DMS53 treated with DMSO at 0.1 percent for 48 hours (cell line): ENCODE data around the gene LAMA5.

Experiments
- DNase-seq: peaks from one replicate; lab custom pipeline; 2025; ENCODE audit not compliant: unreplicated experiment; lab: John Stamatoyannopoulos, UW

The LAMA5 gene

DNA sequence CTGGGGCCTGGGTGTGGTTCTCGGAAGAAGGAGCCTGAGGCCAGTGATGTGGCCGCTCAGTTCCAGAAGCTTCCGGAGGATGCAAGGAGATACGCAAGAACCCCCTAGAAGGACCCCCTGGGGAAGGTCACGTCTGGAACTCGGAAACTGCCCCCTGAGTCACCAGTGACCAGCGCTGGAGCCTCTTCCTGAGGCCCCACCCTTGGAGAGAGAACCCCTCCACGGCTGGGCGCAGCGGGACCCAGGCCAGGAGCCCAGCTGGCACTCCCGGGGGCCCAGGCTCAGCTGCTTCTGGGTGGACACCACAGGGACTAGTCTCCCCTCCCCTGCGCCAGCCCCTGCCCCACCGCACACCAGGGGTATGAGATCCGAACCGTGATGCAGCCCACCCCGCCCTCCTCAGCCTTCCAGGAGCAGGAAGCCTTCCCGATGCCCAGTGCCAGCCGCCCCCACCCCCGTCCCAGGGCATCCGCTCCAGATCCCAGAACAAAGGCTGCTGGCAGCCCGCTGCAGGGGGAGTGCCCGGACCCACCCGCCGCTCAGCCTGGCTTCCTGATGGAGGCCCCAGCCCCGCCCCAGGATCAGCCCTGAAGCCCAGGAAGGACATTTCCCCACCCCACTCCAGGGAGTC is 7.5 kb downstream of the LAMA5 start:
- no peak for DNase-seq

DNA sequence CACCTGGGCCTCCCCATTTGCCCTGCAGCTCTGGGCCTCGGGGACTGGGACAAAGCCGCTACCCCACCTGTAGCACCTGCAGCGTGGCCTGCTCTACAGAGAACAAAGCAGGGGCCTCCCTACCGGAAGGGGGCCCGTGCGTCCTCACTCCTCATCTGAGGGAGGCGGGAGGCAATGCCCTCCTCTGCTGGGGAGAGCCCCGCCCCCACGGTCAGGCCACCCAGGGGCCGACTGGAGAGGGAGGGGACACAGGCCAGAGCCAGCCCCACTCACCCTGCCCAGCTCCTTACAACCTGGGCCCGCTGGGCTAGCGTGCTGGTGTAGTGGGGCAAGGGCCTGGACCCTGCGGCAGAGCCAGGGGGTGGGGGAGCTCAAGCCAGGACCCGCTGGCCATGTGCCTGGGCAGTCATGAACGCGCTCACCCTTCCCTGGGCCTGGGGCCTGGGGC is 8.0 kb downstream of the LAMA5 start:
- no peak for DNase-seq

DNA sequence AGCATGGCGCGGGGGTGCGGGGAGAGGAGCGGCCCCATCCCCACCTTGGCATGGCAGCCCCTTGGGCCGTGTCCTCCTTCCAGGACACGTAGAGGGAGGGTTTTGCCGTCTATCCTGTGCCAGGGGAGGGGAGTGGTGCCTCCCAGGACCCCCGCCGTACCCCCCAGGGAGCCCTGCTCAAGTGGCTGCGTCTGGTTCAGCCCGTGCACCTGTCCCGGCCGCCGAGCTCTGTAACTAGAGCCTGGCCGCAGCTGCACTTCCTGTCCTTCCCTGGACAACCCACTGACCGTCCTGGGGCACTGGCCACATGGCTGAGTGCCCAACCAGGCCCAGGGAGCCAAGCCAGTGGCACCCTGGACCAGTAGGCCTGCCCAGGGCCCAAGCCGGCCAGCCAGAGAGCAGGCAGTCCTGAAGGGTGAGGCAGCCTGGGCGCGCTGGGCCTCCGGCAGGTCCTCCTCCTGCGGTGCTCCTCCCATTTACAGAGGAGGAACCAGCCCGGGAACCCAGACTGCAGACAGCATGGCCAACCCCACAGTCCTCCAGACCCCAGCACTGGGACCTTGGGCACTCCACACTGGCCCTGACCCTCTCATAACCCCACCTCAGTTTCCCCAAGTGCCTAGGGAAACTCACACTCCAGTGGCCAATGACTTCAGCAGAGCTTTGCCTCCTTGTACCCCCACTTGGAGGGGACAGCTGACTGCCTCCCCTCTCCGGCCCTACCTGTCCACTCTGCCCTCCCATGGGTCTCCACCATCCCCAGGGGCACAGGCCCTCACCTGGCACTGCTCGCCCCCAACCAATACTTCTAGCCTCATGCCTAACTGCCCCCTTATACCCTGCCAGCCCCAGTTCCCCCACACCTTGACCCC is 8.7 kb downstream of the LAMA5 start:
- no peak for DNase-seq

DNA sequence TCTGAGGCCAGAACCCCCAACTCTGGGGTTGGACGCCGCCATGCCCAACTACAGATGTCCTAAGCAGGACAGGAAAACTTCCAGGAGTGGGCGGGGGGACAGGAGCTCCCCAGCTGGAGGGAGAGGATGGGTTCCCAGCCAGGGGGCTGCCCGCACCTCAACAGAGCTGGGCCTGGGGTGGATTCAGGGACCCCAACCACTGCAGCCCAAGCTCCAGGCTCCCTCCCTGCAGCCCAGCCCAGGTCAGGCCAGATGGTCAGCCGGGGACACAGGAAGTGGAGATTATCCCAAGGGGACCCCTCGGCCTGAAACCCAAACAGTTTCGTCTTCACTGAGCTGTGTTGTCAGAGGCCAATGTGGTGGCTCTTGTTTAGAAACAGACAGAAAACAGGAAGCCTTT is 9.4 kb downstream of the LAMA5 start:
- no peak for DNase-seq

DNA sequence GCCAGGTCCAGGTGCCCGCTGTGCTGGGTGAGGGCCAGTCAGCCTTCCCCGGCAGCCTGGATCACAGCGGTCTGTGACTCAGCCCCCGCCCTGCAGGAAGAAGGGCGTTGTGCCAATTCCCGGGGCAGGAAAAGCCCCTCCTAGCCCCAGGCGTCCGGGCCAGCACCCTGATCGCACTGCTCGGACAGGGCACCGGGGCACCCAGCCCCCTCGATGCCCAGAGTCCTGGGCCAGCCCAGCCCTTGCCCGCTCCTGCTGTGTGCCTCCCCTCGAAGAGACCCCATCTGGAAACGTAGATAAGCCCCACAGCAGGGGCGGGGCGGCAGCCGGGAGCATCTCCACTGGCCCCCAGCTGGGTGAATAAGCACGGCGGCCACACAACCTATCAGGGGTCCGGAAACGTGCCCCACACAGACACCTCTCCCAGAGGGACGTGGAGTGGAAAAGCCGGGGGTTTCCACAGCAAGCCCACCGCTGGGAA is 9.9 kb downstream of the LAMA5 start:
- DNase-seq = no peak

DNA sequence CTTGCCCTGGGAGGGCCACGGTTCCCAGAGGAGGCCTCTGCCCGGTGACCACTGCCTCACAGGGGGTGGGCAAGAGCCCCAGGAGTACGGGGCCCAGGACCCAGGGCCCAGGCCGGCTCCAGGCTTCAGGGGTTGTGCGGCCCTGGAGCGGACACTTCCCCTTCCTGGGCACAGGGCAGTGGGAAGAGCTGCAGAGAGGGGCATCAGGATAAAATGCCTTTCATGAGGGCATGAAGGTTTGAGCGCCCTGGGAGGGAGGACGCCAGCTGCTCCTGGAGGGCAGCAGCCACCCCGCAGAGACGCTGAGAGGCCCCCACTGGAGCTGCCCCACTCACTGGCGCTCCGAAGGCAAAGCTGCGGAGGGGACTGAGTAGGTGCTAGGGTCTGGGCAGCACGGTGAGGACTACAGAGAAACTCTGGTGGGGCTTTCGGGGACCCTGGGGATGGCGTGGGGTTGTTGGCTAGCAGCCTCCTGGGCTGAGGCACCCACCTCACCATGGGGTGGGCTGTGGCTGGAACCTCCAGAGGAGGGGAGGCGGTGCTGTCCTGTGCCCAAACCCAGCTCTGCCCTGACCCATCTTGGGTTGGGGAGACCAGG is 10.4 kb downstream of the LAMA5 start:
- DNase-seq = no peak

DNA sequence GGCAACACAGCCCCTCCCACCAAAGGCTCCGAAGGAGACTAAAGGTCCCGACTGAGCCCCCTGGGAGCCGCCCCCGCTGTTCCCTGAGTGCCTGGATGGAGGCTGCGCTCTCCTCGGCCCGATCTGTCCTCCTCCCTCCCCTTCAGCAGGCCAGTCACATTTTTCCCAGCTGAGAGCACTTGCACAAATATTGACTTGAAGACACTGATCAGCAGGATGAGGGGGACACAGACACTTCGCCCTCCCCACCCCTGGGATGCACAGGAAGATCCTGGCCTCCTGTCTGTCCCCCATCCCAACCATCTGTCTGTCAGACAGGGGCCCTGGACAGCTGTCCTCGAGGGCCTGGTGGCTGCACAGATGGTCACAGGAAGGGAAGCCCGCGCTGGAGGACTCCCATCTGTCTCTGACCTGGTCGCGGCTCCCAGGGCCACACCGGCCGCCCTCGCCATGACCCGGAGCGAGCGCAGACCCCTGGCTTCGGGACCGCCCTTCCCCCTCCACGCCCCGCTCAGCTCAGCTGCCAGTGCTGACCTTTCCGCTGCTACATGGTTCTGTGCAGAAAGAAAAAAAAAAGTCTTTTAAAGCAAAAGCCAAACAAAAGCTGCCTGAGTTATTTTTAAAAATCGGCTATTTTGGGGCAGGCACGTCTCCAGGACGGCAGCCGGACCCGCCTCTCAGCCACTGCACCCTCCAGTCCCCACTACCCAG is 11.1 kb downstream of the LAMA5 start:
- peak; percentile 78 for DNase-seq

DNA sequence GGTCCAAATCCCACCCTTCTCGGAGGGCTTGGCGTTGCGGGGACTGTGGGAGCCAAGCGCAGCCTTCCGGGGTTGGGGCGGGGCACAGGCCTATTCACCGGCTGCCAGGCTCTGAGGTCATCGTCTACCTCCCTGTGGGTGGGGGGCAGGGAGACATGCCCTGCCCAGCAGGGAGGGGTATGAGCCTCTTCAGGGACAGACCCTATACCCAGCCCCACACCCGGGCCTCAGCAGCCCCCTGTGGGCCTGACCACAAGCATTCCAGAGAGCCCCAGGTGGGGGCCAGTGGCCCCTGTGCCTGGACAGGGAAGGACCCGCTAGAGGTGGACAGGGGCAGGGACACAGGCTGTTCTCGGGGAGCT is 11.6 kb downstream of the LAMA5 start:
- peak; percentile 36 for DNase-seq

DNA sequence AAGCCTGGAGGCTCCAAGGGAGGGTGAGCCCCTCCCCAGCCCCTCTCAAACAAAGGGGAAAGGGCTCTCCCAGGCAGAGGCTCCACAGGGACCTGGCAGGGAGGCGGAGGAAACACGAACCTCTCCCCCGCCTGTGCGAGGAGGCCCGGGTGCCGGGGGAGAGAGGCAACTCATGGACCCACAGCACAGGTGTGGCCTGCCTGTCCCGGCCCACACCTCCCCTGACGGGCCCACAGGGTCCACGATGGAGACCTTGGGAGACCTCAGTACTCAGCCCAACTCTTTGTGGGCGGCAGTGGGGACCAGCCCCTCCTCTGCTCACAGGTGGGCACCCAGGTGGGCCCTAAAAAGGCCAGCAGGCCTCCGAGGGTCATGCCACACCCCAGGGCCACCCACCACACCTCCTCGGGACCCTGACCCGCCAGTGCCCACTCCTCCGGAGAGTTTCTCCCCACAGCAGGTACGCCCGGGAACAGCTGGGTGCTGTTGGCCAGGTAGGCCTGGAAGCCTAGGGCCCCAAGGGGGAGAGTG is 12.2 kb downstream of the LAMA5 start:
- DNase-seq = no peak

DNA sequence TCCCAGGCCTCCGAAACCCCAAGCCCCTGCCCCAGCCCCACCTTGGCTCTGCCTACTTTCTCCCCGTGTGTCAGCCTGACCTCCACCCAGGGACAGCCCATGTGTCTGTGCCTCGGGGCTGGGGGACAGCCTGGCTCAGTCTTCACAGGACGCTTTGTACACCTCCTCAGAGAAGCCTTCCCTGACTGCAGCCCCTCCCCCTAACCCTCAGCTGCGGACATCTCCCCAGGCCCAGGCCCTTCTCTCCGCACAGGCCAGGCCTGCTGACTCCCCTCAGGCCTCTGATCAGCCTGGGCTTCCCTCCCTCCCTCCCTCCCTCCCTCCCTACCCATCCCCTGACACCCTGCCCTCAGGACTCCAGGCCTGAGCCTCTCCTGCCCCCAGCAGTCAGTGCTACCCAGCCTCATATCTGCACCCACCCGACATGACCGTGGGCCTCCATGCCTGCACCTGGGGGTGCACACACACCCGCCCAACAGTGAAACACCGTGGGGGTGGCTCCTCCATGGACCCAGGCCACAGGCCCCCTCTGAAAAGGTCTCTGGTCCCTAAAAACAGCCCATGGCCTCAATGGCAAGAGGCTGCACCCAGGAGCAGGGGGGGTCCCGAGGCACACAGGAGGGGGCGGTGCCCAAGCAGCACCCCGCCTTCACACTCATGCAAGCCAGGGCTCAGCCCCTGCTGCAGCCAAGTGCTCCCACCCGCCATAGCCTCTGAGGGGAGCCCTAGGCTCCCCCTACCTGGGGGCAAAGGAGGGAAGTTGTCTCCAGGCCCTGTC is 12.9 kb downstream of the LAMA5 start:
- no peak for DNase-seq

DNA sequence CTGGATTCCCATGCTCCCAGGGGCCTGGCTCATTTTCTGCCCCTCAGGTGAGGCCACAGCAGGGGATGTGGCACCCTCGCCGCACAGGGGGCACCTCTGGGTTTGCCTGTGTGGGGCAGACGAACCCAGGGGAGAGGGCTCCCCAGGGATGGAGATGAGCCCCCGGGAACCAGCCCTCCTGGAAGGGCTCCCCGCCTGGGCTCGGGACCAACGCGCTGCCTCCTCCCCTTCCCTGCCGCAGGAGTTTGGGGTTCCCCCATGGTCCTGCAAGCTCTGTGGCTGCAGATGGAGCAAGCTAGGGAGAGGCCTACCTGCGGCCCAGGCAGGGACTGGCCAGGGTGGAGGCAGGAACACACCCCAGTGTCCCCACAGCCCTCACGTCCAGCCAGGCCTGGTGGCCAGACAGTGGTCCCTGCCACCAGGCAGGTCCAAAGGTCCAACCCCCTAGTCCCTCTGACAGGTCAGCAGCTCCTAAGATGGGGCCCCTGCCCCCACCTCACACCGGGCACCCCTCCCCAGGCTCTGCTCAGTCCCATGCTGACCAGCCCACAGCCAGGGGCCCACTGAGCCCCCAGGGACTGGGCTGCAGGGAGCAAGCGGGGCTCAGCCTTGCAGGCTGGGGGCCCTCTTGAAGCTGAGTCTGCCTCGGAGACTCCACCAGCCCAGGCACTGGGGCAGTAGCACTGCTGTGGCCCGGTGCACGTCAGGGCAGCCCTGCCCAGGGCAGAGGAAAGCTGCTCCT is 13.7 kb downstream of the LAMA5 start:
- DNase-seq = no peak

DNA sequence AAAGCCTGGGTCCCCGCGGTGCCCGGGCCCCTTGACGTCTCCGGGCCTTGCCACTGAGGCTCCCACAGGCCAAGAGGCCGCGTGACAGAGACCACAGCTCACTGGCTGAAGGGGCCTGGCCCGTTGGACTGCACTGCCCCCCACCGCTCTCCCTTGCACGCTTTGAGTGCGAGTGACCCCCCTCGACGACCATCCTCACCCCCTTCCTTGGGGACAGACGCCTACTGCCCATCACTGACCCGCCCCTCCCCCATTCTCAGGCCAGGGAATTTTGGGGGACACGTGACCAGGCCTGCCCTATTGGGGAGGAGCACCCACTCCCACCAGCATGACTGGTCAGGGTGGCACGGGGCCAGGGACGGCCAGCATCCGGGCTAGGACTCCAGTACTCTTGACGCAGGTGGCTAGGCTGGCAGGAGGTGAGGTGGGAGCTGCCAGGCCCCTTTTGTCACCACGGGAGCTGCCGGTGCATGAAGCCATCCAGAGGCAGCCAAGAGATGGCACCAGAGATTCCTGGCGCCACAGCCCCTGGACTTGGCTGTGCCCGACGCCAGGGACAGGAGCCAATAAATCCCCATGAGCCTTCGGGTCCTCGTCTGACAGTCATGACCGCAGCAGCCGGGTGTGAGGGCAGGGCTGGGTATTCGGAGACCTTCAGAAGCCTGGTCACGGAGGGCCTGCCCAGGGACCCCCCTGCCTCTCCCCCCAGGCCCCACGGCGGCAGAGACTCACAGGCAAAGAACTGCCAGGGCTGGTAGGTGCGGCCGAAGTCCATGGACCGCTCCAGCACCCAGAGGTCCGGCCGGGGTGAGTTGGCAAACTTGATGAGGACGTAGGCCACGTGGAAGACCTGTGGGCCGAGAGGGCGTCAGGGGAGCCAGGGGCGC is 14.5 kb downstream of the LAMA5 start:
- DNase-seq = no peak

DNA sequence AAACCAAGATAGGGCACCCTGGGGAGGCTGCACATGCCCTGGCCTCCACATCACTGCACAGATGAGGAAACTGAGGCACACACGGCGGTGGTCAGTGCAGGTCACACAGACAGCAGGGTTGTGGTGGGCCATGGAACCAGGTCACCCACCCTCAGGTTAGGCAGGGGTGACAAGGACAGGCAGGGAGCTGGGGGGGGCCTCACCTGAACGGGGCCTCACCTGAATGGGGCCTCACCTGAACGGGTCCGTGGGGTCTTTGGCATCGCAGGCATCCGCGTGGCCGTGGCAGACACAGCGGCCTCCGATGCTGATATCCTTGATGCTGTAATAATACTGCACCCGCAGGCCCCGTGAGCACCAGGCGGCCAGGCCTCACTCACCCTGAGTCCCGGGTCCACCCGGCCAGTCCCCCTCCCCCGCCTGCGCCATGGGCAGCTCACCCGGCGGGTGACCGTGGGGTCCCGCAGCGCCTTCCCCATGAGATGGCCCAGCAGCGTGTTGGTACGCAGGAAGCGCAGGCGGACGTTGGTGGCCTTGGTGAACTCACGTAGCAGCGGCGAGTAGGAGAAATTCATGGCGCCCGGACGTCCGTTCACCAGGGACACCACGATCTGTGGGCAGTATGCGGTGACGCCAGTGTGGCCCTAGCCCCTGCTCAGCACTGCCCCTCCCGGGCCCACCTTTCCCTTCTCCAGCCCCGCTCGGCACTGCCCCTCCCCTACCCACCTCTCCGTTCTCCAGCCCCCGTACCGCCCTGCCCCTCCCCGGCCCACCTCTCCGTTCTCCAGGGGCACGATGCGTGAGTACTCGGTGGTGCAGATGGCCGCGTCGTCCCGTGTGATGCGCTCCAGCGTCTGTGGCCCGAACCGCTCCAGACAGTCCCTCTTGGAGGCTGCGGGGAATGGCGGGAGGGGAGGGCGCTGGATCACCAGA is 15.4 kb downstream of the LAMA5 start:
- DNase-seq = no peak

DNA sequence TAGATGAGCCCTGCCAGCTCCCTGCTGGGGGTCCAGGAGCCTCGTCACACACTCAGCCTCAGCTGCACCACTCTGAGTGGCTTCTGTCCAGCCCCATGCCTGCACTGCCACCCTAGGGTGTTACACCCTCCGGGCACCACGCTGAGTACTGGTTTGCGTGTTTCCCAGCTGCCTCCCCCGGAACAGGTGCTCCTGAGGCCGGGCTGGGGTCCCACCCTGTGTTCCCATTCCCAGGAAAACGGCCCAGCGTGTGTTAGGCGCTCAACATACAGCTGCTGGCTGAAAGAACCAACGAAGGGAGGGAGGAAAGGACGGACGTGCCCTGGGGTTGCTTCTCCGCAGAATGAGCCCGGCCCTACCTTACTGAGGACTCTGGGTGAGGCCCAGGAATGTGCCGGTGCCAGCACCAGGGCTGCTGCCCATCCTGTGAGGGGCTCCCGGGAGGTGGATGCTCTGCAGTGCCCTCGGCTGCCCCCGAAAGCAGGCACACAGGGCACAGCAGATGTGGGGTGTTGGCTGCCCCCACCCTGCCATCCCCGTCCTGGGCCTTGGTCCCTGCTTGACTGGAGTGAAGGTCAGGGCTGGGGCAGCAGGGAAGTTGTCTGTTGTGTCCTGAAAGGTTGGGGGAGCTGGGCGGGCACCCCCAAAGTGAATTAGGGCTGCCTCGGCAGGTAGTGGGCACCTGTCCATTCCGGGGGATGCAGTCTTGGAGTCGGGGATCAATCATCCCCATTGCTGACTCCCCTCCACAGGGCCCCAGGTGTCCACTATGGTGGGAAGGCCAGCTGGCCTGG is 16.3 kb downstream of the LAMA5 start:
- no peak for DNase-seq

DNA sequence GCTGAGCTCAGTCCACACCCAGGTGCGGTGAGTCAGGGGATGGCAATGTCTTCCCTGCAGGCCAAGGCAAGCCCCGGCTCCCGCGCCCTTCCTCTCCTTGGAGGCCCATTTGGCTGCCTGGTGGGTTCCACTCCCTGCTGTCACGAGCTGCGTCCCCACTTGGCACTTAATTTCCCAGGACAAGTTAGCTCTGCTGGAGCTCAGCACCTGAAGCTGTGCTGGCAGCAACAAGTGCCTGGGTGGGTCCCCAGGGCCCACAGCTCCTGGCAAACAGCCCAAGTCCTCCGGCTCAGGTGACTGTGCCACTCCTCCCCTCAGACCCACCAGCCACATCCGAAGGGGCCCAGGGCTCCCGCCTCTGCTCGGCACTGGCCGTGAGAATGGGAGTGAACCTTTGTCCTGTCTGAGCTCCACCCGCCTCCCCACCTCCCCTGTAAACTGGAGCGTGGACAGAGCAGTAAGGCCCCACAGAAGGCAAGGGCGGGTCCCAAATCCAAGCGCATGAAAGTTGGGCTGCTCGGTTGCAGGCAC is 16.9 kb downstream of the LAMA5 start:
- DNase-seq = no peak

DNA sequence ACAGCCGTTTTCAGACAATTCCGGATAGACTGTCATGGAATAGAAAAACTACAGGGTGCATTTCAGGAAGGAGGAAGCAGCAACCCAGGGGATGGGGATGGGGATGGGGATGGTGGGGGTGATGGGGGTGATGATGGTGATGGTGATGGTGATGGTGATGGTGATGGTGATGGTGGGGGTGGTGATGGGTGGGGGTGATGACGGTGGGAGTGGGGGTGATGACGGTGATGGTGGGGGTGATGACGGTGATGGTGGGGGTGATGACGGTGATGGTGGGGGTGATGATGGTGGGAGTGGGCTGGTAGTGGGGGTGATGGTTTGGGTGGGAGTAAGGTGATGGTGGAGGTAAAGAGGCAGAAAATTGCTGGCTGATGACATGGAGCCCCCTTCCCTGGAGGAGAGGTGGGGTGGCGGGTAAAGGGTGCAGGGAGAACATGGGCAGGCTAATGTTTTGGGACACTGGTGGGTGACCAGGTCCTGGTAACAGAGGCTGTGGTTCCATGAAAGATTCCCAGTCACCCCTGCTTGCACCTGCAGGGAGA is 17.5 kb downstream of the LAMA5 start:
- no peak for DNase-seq
